C4-2B (cell line): ENCODE measurements around the gene TSPAN11.

Source experiments
- H3K27ac ChIP-seq: fragments of 450-650 bp; 2 replicates; pipeline ENCODE4 v1.5.1; 2017
- ZFX ChIP-seq: fragments of 450-650 bp; IDR thresholded peaks from 2 replicates; pipeline ENCODE4 v1.6.1; 2017
- TF ChIP-seq, protein P1 (sequence below): fragments of 450-650 bp; conservative IDR thresholded peaks from 2 replicates; pipeline ENCODE4 v1.5.1; 2017; ENCODE audit warnings: mild to moderate bottlenecking

TSPAN11 gene

DNA sequence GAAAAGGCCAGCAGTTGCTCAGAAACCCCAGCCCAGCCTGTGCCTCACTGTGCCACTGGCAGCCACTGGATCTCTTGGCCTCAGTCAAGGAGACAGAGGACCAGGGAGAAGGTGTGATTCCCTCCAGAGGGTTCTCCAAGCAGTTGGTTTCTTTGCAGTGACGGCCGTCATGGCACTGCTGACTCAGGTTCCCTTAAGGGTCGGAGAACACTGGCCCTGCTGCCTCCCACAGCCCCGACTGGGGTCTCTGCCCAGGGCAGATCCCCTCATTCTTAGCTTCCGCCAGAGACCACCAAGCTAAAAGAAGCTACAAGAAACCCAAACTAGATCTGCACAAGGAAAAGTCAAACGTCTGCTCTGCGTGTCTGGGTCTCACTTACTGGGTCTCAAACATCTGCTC lies 16.4 kb downstream of the TSPAN11 start:
- TF ChIP-seq ZFX, result no peak
- TF ChIP-seq, protein P1, sequence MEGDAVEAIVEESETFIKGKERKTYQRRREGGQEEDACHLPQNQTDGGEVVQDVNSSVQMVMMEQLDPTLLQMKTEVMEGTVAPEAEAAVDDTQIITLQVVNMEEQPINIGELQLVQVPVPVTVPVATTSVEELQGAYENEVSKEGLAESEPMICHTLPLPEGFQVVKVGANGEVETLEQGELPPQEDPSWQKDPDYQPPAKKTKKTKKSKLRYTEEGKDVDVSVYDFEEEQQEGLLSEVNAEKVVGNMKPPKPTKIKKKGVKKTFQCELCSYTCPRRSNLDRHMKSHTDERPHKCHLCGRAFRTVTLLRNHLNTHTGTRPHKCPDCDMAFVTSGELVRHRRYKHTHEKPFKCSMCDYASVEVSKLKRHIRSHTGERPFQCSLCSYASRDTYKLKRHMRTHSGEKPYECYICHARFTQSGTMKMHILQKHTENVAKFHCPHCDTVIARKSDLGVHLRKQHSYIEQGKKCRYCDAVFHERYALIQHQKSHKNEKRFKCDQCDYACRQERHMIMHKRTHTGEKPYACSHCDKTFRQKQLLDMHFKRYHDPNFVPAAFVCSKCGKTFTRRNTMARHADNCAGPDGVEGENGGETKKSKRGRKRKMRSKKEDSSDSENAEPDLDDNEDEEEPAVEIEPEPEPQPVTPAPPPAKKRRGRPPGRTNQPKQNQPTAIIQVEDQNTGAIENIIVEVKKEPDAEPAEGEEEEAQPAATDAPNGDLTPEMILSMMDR, result no peak
- H3K27ac ChIP-seq, result no peak overlapping the region

DNA sequence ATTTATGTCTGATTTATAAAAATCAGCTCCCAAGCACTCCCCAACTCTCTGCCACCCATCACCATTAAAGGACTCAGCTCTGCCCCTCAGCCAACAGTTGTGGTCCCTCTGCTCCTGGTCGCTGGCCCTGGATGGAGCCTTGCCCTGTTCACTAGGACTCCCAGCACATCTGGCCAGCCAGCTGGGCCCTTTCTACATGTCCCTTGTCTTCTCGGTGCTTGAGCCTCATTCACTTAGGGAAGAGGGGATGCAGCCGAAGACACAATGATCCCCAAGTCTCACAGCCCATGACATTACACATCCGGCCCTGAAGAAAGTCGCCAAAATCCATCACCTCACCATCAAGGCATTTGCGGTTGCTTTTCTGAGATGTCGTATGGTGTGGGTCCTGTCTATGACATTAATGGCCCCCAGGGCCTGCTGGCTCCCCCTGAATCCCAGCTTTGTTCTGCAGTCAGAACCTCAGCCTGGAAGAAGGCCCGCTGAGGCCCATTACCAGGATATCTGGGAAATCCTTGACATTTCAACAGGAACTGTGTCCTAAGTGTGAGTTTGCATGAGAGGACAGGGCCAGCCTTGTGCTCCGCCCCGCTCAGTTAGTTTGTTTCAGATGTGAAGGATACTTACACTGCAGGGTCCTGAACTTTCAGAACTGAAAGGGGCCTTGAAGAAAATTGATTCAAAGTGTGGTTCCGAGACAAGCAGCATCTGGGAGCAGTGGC lies 19.1 kb downstream of the TSPAN11 start:
- no peak for TF ChIP-seq ZFX
- TF ChIP-seq, protein P1, result no peak
- H3K27ac ChIP-seq, result no peak overlapping the region

DNA sequence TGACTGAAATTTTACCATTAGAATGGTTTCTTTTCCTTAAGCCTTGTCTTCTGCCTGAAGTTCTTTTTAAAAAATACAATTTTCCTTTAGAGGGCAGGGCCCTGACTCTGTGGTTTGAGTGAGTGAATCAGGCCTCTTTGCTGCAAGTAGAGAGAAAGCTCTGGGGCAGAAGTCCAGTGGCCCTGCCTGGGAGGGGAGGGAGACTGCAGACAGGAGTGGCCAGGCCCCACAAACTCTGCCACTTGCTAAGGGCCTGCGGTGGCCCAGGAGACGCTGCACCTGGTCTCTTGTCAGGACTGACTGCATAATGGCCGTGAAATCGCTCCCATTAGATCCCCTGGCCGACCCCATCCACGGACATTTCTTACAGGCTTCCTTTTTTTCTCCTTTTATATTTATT lies 25.5 kb downstream of the TSPAN11 start:
- H3K27ac ChIP-seq, result no peak overlapping the region
- TF ChIP-seq, protein P1, result no peak
- no peak for TF ChIP-seq ZFX

DNA sequence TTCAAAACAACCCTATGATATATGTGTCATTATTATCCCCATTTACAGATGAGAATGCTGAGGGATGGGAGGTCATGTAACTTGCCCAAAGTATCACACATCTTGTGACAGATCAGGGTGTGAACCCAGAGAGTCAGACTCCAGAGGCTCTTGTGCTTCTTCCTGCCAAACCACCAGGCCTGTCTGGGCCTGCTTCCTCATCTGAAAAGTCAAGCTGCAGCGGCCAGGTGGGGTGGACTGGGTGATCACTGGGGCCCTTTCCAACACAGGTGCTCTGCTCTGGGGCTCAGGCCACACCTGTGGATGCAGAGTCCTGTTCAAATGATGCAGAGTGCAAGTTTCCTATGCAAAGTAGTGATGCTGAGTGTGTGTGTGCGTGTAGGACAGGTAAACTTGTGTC lies 26.7 kb downstream of the TSPAN11 start:
- no peak overlapping the region for H3K27ac ChIP-seq
- no peak for TF ChIP-seq ZFX
- TF ChIP-seq, protein P1, result no peak

DNA sequence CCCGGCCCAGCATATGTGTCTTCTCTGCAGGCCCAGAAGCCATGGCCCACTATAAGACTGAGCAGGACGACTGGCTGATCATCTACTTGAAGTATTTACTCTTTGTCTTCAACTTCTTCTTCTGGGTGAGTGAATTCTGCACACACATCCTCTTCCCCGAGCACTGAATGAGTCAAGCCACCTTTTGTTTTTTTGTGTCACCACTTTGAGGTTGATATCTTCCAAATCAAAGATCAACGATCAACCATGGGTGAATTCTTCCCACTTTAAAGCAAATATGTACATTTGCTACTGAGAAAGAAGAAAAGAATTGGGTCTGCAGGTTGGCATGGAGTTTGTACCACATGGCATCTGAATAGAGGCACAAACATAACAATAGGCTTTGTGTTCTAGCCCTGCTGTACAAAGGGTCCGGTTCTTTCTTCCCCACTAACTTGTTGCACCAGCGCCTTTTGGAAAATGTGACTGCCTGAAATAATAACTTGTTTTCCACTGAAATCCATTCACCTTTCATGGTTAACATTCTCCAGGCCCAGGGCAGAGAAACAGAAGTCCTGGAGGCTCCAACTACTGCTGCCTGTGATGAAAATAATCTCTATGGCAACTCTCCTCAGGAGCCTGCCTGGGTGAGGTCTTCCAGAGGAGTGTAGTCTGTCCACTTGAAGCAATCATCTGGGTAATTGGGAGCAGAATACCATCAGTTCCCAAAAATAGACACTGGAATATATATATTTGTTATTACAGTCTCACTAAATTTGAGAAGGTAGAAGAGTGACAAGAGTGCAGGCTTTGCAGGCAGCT lies 27.6 kb downstream of the TSPAN11 start:
- TF ChIP-seq, protein P1, result no peak
- no peak for TF ChIP-seq ZFX
- no peak overlapping the region for H3K27ac ChIP-seq

DNA sequence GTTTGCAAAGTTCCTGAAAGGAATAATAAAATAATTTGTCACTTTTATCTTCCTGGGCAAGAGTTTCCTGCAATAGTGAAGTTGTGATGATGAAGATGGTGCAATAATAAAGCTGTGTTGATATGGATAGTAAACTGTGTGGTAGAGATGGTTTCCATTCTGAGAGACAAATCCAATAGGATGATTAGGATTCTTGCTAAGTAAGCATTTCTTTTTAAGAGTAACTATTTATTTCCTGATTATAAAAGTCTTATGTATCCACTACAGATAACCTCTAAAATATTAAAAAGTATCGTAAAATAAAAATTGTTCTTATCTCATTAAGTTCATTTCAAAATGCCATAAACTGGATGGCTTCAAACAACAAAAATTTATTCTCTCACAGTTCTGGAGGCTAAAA lies 28.7 kb downstream of the TSPAN11 start:
- no peak overlapping the region for H3K27ac ChIP-seq
- TF ChIP-seq, protein P1, result no peak
- TF ChIP-seq ZFX, result no peak

DNA sequence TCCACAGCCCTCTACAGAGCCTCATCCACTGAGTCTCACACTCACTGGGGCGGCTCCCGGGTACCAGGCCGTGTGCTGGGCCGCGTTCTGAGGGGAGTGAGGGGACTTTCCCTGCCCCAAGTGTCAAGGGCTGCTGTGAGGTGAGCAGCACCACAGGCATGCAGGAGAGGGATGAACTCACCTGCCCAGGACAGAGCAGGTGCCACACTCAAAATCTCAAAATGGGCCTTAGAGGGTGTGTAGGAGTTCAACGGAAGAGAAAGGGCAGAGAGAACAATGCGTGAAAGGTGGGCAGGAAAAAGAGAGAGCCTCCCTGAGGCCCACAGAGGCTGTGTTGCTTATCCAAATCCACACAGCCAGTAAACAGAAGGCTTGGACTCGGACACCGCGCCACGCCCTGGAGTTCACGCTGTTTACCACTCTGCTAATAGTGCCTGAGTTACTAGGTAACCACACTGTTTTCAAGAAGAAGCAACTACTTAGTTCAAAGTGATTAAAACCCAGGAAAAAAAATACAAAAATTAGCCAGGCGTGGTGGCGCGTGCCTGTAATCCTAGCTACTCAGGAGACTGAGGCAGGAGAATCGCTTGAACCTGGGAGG lies 32.7 kb downstream of the TSPAN11 start:
- H3K27ac ChIP-seq, result no peak overlapping the region
- TF ChIP-seq, protein P1, result no peak
- TF ChIP-seq ZFX, result no peak
